VCaP (cell line): ENCODE measurements around the gene SYNPO2.

Experiments
- H3K27ac ChIP-seq: fragments of 450-650 bp; 2 replicates; pipeline ENCODE4 v1.5.1; 2017
- TF ChIP-seq, protein P1 (sequence below): fragments of 450-650 bp; conservative IDR thresholded peaks from 2 replicates; pipeline ENCODE4 v1.5.1; 2017; ENCODE audit warnings: mild to moderate bottlenecking, moderate library complexity

SYNPO2 gene

DNA sequence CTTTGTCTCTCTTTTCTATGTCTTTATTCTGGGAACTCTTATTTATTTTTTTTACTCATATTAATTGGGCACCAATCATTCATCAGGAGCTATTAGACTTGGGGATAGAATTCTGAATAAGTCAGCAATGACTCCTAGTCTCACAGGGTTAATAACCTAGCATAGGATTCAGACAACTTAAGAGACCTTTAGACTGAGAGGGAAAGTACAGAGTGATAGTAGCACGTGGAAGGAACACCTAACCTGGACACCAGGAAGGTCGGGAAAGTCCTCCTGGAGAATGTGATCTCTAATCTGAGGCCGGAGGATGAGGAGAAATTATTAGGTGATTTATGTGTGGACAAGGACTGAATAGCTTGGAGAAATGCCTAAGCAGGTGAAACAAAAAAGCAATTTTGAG, 3.9 kb upstream of the SYNPO2 start:
- H3K27ac ChIP-seq: no peak overlapping the region
- TF ChIP-seq, protein P1, sequence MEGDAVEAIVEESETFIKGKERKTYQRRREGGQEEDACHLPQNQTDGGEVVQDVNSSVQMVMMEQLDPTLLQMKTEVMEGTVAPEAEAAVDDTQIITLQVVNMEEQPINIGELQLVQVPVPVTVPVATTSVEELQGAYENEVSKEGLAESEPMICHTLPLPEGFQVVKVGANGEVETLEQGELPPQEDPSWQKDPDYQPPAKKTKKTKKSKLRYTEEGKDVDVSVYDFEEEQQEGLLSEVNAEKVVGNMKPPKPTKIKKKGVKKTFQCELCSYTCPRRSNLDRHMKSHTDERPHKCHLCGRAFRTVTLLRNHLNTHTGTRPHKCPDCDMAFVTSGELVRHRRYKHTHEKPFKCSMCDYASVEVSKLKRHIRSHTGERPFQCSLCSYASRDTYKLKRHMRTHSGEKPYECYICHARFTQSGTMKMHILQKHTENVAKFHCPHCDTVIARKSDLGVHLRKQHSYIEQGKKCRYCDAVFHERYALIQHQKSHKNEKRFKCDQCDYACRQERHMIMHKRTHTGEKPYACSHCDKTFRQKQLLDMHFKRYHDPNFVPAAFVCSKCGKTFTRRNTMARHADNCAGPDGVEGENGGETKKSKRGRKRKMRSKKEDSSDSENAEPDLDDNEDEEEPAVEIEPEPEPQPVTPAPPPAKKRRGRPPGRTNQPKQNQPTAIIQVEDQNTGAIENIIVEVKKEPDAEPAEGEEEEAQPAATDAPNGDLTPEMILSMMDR: no peak

DNA sequence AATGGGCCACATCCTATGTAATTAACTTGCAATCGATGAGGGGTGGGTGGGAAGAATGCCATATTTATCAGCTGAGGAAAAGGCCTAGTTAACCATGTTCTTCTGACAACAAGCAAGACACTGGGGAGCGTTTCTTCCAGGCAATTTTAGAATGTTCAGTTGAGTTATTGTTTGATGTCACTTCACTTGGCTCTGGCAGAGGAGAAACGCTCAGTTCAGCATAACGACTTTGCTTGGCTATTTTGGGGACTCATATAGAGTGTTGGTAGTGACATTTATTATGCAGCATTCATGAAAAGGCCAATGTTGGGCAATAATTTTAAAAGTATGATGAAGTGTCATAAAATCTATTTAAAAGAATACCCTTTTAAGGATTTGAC, 648 bp downstream of the SYNPO2 start:
- TF ChIP-seq, protein P1: no peak
- peak overlapping the region; percentile 39; the same call in 1 of the 2 replicates for H3K27ac ChIP-seq

GRCh38 chr4:118894034-118894433, 5.4 kb downstream of the SYNPO2 start:
- H3K27ac ChIP-seq: no peak overlapping the region
- TF ChIP-seq, protein P1: no peak

- TF ChIP-seq, protein P1: no peak
- H3K27ac ChIP-seq: no peak overlapping the region
These were observed 9.6 kb downstream of the SYNPO2 start for GRCh38 chr4:118898221-118898620.

GRCh38 chr4:118898684-118899138, 10.1 kb downstream of the SYNPO2 start:
- H3K27ac ChIP-seq: no peak overlapping the region

DNA sequence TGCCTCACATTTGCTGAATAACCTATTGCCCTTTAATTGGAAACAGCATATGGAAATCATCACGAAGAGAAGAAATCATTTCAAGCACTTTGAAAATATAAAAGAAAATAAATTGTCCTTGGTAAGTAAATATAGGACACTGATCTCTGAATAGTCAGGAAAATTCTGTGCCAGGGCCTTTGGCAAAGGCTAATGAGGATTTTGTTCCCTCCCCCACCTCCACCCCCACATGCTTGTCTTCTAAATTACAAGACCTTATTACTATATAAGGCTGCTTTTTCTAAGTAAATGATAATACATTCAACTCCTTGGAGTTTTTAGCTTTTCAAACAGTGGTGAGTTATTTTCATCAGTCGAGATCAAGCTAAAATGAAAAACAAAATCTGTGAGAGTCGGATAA, 15.8 kb downstream of the SYNPO2 start:
- TF ChIP-seq, protein P1: no peak
- peak overlapping the region; percentile 61 for H3K27ac ChIP-seq

More at GRCh38 chr4:118898684-118899138, 10.1 kb downstream of the SYNPO2 start:
- TF ChIP-seq, protein P1: no peak

GRCh38 chr4:118904935-118905334, 16.3 kb downstream of the SYNPO2 start:
- peak overlapping the region; percentile 61 for H3K27ac ChIP-seq
- TF ChIP-seq, protein P1: no peak
